GM18951 (cell line): ENCODE measurements around the gene SLC22A12.

Source experiments
- POLR2A ChIP-seq: IDR thresholded peaks from 4 replicates; pipeline ENCODE4 v1.6.1; 2011; ENCODE audit warnings: mild to moderate bottlenecking; ENCODE audit not compliant: insufficient read length, insufficient read depth; ENCODE audit errors: extremely low read depth
- in situ Hi-C: fragments of 300-500 bp; cut with MboI; formaldehyde crosslinking; loops from one replicate; pipeline ENCODE4 v1.12.0; 2022; ENCODE audit warnings: low sequenced_read_pairs, mixed read lengths, inconsistent platforms; ENCODE audit not compliant: unreplicated experiment

SLC22A12 gene

GRCh38 chr11:64590763-64591221 lies at the start of gene SLC22A12:
Gene SLC22A12, plus strand, starts transcription at chr11:64591220. Its CDS starts 337 bp downstream, at chr11:64591557.
- in situ Hi-C loops = no loop called here
- TF ChIP-seq POLR2A = no peak

GRCh38 chr11:64542172-64543125 lies 48.6 kb upstream of the SLC22A12 start:
- TF ChIP-seq POLR2A = no peak
- in situ Hi-C loops = no loop called here

- in situ Hi-C loops = no loop called here
- TF ChIP-seq POLR2A = no peak
Observed at GRCh38 chr11:64543818-64544217, 47.2 kb upstream of the SLC22A12 start.

- in situ Hi-C loops = no loop called here
- no peak for TF ChIP-seq POLR2A
Observed at GRCh38 chr11:64544616-64545296, 46.3 kb upstream of the SLC22A12 start.

GRCh38 chr11:64545619-64546018 lies 45.4 kb upstream of the SLC22A12 start:
- in situ Hi-C loops = no loop called here
- TF ChIP-seq POLR2A = no peak

GRCh38 chr11:64546176-64546575 lies 44.8 kb upstream of the SLC22A12 start:
- in situ Hi-C loops = no loop called here
- no peak for TF ChIP-seq POLR2A

- no peak for TF ChIP-seq POLR2A
- in situ Hi-C loops = no loop called here
Observed at GRCh38 chr11:64546600-64546999, 44.4 kb upstream of the SLC22A12 start.

GRCh38 chr11:64549969-64550368 lies 41.1 kb upstream of the SLC22A12 start:
- in situ Hi-C loops = no loop called here
- TF ChIP-seq POLR2A = no peak

GRCh38 chr11:64553554-64554201 lies 37.3 kb upstream of the SLC22A12 start:
- in situ Hi-C loops = no loop called here
- TF ChIP-seq POLR2A = no peak

GRCh38 chr11:64556044-64556720 lies 34.8 kb upstream of the SLC22A12 start:
- TF ChIP-seq POLR2A = no peak
- in situ Hi-C loops = no loop called here

GRCh38 chr11:64556721-64557250 lies 34.2 kb upstream of the SLC22A12 start:
- in situ Hi-C loops = no loop called here
- TF ChIP-seq POLR2A = no peak

- TF ChIP-seq POLR2A = no peak
- in situ Hi-C loops = no loop called here
Observed at GRCh38 chr11:64558065-64558745, 32.8 kb upstream of the SLC22A12 start.
